Glomerular visceral epithelial cell (primary cell): Measurements from ENCODE around the gene DEUP1.
A peak's percentile ranks its signal among the peaks of the same experiment; 100 is the strongest.
"Not testable (repeated sequence)": the region's sequence is repeated elsewhere in the genome, so short reads cannot be mapped to it uniquely, and the experiment has no call there.

Source experiments
- DNase-seq: peaks from one replicate; pipeline ENCODE4 v3.0.0-alpha.2; 2016; ENCODE audit errors: extremely low spot score

DEUP1 gene

DNA sequence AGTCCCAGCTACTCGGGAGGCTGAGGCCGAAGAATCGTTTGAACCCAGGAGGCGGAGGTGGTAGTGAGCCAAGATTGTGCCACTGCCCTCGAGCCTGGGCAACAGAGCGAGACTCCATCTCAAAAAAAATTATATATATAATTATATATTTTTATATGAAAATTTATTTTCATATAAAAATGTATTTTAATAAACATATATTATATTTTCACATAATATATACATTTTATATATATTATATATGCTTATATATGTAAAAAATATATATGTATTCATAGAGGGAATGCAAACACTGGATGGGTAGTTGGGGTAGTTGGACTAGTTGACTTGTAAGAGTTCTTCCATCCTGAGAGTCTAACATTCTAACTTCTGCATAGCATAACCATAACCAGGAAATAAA lies 20.3 kb downstream of the DEUP1 start:
- DNase-seq = no peak

DNA sequence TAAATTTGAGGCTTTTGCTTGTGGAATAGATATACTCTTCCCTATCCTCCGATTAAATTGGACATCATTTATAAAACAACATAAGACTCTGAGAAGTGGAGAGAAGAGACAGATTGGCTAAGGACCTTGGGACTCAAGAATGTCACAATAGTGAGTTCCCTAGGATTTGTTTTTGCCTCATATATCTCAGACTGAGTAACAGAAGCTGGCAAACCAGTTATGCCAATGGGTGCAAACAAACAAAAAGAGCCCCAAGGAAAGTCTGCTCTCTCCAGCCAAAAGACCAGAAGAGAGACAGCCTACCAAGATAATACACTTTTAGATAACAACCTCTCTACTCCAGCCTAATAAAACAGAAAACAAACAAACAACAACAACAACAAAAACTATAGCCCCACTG lies 28.9 kb downstream of the DEUP1 start:
- no peak for DNase-seq

DNA sequence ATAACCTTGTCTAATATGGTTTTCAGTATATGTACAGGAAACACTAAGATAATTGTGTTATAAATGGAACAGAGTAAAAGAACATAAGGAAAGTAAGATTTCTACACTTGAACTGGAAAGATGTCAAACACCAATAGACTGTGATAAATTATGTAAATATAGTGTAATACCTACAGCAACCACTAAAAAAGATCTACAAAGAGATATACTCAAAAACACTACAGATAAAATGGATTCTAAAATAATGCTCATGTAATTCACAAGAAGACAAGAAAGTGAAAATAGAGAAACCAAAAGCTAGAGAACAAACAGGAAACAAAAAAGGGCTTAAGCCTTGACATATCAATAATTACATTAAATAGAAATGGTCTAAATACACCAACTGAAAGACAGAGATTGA lies 30.9 kb downstream of the DEUP1 start:
- DNase-seq = no peak

DNA sequence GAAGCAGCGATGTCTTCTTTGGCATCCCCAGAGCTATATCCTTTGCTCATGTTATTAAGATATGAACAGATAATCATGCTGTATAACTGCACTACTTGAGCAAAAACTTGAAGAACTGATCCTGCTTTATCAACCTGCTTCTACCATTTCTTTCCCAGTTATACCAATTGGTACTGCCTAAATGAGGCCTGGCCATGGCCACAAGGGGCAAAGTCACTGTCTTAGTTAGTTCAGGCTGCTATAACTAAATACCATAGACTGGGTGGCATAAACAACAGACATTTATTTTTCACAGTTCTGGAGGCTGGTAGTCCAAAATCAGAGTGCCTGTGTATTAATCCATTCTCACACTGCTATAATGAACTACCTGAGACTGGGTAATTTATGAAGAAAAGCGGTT lies 37.5 kb downstream of the DEUP1 start:
- DNase-seq = no peak

DNA sequence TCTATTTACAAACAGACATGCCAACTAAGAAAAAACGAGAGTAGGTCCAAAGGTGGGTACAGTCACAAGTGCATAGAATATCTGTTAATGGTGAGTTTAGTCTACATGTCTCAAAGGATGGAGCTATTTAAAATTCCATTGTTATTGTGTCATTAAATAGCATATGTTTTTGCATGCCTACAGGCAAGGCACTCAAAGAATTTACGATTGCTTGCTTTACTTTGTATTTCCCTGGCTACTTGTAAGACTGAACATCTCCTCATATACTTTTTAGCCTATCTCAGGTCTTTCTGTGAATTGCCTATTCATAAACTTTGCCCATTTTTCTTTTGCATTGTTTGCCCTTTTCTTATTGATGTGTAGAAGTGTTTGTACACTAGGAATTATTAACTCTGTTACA lies 39.7 kb downstream of the DEUP1 start:
- no peak for DNase-seq

DNA sequence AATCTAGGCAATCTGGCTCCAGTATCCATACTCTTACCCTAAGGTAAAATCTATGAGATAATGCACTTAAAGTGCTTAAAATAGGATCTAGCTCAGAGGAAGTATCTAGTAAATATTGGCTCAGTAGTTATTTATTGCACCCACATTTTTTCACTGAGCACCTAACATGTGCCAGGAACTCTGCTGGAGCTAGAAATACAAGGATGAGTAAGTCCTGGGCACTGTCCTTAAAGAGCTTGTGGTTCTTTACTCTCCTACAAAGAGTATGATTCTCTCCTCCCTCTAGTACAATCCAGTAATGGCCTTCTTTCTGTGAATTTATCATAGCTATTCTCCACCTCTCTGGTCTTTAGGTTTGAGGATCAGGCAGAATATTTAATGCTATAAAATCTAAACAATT lies 59.2 kb downstream of the DEUP1 start:
- DNase-seq = no peak

DNA sequence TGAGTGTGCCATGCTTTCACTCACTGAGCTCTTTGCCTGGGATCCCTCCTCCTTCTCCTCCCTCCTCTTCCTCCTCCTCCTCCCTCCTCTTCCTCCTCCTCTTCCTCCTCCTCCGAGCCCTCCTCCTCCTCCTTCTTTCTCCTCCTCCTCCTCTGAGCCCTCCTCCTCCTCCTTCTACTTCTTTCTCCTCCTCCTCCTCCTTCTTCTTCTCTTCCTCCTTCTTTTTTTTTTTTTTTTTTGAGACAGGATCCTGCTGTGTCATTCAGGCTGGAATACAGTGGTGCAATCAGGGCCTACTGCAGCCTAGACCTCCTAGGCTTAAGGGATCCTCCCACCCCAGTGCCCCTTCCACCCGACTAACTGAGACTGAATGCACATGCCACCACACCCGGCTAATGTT lies 62.3 kb downstream of the DEUP1 start:
- DNase-seq = no peak

DNA sequence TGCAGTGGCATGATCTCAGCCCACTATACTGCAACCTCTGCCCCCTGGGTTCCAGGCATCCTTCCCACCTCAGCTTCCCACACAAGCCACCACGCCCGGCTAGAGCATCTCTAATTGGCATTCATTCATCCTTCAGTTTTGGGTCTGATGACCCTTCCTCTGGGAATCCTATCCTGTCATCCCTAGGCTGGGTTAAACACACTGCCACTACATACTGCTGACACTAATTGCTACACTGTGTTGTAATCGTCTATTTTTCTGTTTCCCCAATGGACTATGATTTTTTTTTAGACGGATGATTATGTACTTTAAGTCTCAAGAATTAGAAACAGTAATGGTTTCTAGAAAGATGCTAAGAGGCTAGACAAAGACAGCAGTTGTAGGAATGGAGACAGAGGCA lies 62.8 kb downstream of the DEUP1 start:
- no peak for DNase-seq

DNA sequence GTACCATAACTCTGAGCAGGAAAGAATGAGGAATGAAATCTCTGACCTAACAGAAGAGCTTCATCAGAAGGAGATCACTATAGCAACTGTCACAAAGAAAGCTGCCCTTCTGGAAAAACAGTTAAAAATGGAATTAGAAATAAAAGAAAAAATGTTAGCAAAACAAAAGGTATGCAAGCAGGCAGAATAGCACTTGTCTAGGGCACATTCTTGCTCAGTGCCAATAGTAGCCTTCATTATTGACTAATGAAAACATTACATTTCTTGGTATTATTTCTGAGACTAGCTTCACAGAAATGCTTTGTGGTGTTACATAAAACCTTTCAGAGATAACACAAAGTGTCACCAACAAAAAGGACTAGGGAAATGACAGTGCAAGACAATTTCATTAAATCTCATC lies 63.9 kb downstream of the DEUP1 start:
- DNase-seq = no peak

DNA sequence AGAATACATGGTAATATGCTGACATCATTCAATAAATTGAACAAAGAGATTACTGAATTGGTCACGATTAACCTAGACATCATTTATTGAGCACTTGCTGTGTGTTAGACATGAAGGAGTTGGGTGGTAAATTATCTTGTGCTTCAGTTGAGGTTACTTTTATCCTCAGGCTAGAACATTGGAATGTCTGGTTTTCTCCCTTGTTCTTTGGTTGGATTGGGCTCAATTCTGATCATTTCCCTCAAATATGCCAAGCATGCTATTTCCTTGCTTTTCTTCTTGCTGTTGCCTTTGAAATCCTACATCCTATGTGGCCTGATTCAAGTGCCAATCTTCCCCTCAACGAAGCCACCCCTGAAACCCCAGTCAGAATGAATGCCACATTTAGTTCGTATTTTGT lies 65.8 kb downstream of the DEUP1 start:
- peak; percentile 2 for DNase-seq

DNA sequence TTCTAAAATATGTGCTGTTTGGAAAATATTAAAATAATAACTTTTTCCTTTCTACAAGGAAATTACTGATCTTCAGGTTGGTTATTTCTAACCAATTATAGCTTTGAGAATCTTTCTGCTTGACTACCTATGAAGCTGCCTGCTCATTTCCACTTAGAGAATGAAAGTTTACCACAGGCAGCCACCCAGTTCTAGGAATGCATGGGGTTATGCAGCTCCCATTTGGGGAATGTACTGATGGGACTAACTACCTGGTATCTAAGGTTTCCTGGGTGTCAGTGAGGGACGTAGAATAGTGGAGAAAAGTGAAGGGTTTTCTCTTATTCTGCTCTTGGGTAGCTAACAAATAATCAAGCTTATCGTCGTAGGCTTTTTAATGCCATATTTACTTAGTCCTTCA lies 73.4 kb downstream of the DEUP1 start:
- DNase-seq = no peak

DNA sequence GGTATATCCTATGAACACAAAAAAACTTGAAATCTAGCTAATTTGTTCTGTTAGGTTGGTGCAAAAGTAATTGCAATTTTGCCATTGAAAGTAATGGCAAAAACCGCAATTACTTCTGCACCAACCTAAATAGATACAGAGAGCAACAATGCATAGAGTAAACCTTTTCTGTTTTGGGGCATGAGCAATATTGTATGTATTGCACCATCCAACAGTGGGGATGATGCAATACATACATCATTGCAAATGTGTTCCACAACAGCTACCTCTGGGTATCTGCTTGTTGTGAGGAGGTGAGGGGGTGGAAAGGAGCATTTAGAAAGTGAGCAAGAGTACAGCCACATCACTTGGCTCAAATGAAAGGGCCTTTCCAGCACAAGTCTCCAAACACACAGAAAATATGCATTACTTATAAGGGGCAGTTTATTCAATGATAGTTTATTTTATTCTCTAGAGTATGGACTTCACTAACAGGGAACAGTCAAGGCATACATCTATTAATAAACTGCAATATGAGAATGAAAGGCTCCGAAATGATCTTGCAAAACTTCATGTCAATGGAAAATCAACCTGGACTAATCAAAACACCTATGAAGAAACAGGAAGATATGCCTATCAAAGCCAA lies 77.3 kb downstream of the DEUP1 start:
- DNase-seq = no peak

DNA sequence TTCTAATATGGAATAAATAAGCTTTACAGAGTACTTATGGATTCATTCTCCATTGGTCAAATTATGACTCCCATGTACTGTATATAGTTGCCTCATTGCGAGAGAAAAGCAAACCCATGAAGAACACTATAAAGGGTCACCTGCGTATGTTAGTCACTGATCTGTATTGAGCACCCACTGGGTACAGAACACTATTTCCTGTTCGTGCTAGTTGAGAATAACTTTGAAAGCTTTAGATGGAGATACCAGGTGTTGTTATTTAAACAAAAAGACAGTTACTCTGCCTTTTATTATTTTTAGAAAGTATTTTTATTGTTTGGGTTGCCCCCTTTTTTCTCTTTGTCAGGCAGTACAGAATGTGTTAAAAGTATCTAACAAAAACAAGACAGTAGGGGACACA lies 79.9 kb downstream of the DEUP1 start:
- no peak for DNase-seq

DNA sequence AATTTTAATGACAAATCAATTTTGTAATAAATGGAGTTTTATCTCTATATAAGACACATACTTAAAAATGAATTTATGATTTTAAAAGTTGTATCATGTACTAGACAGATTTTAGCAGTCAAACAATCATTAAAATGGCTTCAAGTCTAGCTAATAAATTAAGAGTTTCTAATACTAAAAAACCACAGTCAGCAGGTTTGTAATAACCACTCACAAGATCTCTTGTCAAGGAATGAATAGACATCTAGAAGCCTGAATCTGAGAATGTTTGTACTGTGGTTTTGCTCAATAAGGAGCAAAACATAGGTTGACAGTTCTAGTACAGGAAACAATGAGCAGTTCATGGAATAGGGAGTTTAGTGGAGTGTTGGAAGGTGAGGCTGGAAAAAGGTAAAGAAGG lies 81.2 kb downstream of the DEUP1 start:
- DNase-seq = no peak

DNA sequence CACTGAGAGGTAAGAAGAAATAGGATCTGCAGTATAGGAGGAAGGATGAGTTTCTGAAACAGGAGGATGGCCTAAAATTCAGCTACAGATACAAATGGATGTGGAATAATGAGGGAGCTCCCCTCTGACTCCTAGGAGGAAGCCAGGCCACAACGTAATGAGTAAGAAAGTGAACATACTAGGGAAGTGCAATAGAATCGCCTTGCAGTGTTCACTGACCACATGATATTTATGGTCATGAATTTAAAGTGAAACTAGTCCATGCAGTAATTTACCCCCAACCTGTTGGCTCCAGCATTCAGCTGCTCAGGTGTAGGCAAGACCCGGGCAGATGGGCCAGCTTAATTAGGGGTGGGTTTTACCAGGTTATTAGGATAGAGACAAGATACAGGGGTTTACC lies 101.7 kb downstream of the DEUP1 start:
- DNase-seq = no peak

DNA sequence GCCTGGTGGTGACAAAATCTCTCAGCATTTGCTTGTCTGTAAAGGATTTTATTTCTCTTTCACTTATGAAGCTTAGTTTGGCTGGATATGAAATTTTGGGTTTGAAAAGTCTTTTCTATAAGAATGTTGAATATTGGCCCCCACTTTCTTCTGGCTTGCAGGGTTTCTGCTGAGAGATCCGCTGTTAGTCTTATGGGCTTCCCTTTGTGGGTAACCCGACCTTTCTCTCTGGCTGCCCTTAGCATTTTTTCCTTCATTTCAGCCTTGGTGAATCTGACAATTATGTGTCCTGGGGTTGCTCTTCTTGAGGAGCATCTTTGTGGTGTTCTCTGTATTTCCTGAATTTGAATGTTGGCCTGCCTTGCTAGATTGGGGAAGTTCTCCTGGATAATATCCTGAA lies 112.7 kb downstream of the DEUP1 start:
- not testable (repeated sequence) for DNase-seq

DNA sequence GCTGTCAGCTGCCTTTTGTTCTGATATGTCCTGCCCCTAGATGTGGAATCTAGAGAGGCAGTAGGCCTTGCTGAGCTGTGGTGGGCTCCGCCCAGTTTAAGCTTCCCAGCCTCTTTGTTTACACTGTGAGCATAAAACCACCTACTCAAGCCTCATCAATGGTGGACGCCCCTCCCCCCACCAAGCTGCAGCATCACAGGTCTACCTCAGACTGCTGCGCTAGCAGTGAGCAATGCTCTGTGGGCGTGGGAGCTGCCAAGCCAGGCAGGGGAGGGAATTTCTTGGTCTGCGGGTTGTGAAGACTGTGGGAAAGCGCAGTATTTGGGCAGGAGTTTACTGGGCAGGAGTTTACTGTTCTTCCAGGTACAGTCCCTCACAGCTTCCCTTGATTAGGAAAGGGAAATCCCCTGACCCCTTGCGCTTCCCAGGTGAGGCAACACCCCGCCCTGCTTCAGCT lies 114.1 kb downstream of the DEUP1 start:
- peak; percentile 58 for DNase-seq

DNA sequence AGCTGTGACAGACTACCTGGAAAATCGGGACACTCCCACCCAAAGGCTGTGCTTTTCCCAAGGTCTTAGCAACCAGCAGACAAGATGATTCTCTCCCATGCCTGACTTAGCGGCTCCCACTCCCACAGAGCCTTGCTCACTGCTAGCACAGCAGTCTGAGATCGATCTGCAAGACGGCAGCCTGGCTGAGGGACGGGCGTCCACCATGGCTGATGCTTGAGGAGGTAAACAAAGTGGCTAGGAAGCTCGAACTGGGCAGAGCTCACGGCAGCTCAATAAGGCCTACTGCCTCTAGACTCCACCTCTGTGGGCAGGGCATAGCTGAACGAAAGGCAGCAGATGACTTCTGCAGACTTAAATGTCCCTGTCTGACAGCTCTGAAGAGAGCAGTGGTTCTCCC lies 127.7 kb downstream of the DEUP1 start:
- no peak for DNase-seq

DNA sequence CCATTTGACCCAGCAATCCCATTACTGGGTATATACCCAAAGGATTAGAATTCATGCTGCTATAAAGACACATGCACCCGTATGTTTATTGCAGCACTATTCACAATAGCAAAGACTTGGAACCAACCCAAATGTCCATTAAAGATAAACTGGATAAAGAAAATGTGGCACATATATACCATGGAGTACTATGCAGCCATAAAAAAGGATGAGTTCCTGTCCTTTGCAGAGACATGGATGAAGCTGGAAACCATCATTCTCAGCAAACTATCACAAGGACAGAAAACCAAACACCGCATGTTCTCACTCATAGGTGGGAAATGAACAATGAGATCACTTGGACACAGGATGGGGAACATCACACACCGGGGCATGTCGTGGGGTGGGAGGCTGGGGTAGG lies 133.1 kb downstream of the DEUP1 start:
- not testable (repeated sequence) for DNase-seq

DNA sequence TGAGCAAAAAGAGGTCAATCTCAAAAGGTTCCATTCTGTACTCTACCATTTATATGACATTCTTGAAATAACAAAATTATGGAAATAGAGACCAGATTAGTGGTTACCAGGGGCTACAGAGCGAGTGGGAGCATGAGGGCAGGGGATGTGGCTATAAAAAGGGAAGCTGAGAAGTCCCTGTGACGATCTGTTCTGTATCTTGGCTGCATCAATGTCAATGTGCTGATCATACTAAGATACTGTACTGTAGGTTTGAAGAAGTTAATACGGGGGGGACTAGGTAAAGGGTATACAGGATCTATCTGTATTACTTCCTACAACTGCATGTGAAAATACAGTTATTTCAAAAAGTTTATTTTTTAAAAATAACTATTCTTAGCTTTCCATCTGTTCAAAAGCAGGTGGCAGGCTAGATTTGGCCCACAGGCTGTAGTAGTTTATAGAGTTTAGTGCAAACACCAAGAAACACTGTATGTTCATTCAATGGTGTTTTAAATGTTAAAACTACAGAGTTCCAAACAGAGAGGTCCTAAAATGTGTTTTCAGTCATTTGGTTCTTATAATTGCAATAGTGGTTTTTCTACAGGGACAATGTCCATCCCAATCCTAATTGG lies 134.5 kb downstream of the DEUP1 start:
- no peak for DNase-seq

DNA sequence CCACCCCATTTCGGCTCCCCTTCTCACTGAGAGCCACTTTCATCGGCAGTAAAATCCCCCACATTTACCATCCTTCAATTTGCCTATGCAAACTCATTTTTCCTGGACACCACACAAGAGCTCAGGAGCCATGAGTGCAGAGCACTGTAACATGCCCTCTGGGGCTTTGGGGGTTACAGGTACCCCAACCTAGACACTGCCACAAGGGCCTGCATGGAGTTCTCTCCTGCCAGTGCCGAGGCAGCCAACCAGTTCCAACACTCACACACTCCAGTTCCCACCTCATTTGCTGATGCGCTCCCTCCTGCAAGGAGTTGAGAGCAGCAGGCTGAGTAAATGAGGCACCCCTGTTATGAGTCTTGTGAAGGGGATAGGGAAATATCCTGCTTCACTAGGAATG lies 136.5 kb downstream of the DEUP1 start:
- no peak for DNase-seq

DNA sequence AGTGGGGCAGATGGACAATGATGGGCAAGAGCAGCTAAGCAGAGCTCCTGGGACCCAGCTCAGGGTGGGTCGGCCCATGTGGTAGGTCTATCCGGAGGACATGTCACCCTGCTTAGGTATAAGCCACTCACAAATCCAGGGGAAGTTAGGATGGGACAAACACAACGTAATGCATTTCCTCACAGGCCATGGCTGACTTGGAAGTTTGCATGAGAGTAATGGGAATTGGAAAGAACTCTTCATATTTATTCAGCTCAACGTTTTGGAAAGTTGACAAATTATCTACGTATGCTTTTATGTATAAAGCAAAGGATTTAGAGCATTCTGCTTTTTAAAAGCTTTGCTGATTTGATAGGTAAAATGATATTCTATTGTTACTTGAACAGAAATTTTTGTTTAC lies 137.7 kb downstream of the DEUP1 start:
- no peak for DNase-seq

DNA sequence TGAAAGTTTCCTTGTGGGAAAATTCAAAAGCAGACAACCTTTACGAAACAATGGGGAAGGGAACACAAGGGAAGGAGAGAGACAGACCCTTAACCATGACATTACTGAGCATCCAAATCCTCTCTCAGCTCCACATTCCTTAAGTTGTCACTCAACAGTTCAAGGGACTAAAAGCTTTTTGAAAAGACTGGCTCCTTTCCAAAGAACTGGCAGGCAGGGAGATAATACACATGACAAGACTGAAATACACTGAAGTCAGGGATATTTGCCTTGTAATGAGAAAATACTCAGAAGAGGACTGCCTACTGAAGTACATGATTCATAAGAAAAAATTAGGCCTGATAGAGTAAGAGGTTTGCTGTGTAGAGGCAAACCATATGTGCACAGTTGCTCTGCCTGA lies 143.6 kb downstream of the DEUP1 start:
- DNase-seq = no peak

DNA sequence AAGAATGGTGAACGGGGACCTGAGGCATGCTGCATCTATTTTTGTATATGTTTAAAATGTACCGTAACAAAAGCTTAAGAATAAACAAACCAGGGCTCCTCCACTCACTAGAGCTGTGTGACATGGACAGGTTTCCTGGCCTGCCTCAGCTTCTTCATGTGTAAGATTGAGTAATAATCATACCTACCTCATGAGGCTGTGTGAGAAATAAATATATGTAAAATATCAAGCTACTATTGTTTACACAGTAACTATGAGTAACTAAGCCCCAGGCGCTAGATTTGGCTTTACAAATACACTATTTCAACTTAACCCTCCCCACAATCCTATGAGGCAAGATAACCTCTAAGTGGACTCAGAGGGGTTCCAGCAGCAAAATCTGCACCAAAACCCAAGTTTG lies 146.3 kb downstream of the DEUP1 start:
- DNase-seq = no peak
